Heart right ventricle (tissue), 16 donors: ENCODE data around the gene SLC1A3. TPM values are rescaled to one million over a fixed set of nuclear protein-coding genes. Genes with fewer than 3 reads are reported as not detected.
"Not testable (repeated sequence)": the region's sequence is repeated elsewhere in the genome, so short reads cannot be mapped to it uniquely, and the experiment has no call there.

Experiments
- ATAC-seq, 8 donors: fragments of 200-7000 bp; cut with Tn5 transposase; one replicate each; pipeline ENCODE4 v1.9.1; 2020; ENCODE audit warnings: mild to moderate bottlenecking in 8 of 8, moderate library complexity in 8 of 8, moderate number of reproducible peaks in 1 of 8
- DNase-seq, 2 donors: peaks; one replicate each; pipeline ENCODE4 v3.0.0-alpha.2; 2020
- H3K27ac ChIP-seq, 10 donors: fragments of 200-600 bp; sonication (generic) in 2 of 10; one replicate each; pipeline versions ENCODE4 v1.5.0 to v1.8.0; 2020 to 2022; ENCODE audit warnings: mild to moderate bottlenecking in 3 of 10
- H3K27me3 ChIP-seq, 7 donors: fragments of 200-600 bp; one replicate each; pipeline ENCODE4 v1.8.0; 2021 to 2022; ENCODE audit warnings: mild to moderate bottlenecking in 2 of 7
- H3K36me3 ChIP-seq, 9 donors: fragments of 200-600 bp; sonication (generic) in 1 of 9; one replicate each; pipeline versions ENCODE4 v1.5.0 to v1.8.0; 2020 to 2022; ENCODE audit warnings: mild to moderate bottlenecking in 2 of 9
- H3K4me1 ChIP-seq, 9 donors: fragments of 200-600 bp; sonication (generic) in 1 of 9; one replicate each; pipeline versions ENCODE4 v1.5.0 to v1.8.0; 2020 to 2022; ENCODE audit warnings: mild to moderate bottlenecking in 4 of 9
- H3K4me3 ChIP-seq, 10 donors: fragments of 200-600 bp; sonication (generic) in 2 of 10; one replicate each; pipeline versions ENCODE4 v1.5.0 to v1.8.0; 2020 to 2022; ENCODE audit warnings: mild to moderate bottlenecking in 7 of 10, moderate library complexity in 2 of 10
- H3K9me3 ChIP-seq, 11 donors: fragments of 200-600 bp in 10 of 11; sonication (generic) in 2 of 11; one replicate each; pipeline versions ENCODE4 v1.5.0 to v1.8.0; 2013 to 2022; ENCODE audit warnings: mild to moderate bottlenecking in 2 of 11, control low read depth in 1 of 11, moderate library complexity in 1 of 11
- CTCF ChIP-seq, 9 donors: fragments of 200-600 bp; sonication (generic) in 2 of 9; IDR thresholded peaks; one replicate each; pipeline versions ENCODE4 v1.5.0 to v1.8.0; 2021 to 2022; ENCODE audit warnings: antibody characterized with exemption in 9 of 9, mild to moderate bottlenecking in 5 of 9, moderate library complexity in 1 of 9
- WGBS, 2 donors: extraction: QIAGEN DNeasy Blood & Tissue Kit; methylation state at CpG; one replicate each; pipeline ENCODE4 v1.1.7; 2013; ENCODE audit warnings: inconsistent platforms in 1 of 2; 5-methylcytosine and 5-hydroxymethylcytosine counted together
- intact Hi-C, 10 donors: fragments of 100-400 bp; cut with DNase I; formaldehyde crosslinking; loops; one replicate each; pipeline versions ENCODE4 v1.11.1 to v1.14.2; 2022
- polyA plus RNA-seq, 2 donors: library from polyadenylated mRNA; stranded (reverse); fragments of 200-250 nt; gene quantifications; one replicate each; pipeline ENCODE4 v1.2.3, GENCODE V29; 2013
- total RNA-seq, 10 donors: library from RNA; stranded (reverse); fragmentation: NEBNext Ultra II Directional in 3 of 10; extraction: Animal tissue kit (Norgen Biotek cat#: 25700) in 3 of 10; gene quantifications; one replicate each; pipeline versions ENCODE4 v1.2.1 to v1.2.4, GENCODE V29; 2021 to 2023
- donor health status: Arrhythmogenic right ventricular cardiomyopathy.
- donor health status: ischemic (EF 13 %, LVEDD 7.1; RV severe dilation, severe dysfunction).
- donor health status: healthy with polysubstance abuse.
- donor health status: DM: no; HTN: yes; CAD: no.
- donor health status: DM: no; HTN: no; CAD: no.
- donor health status: ischemic (EF 25% LVEDD 6.9; RV normal size, moderate dysfunction).
- donor health status: ischemic (EF 25% LVEDD 5.7; RV mildly dilated, moderate dysfunction).
- donor health status: healthy.
- donor health status: DM: yes; HTN: yes; CAD: no.
- donor health status: Ischemic cardiomyopathy.
- donor health status: ischemic (EF 35%, LVEDD 5.7; RV mildly dilated, moderate dysfunction).
- donor health status: nonischemic (EF 11% LVEDD 7.7; RV severe dilation, severe dysfunction).
- donor health status: DM: yes; HTN: yes; CAD: no.
- donor health status: PGD.
- donor health status: ischemic (EF 29% LVEDD 5.4; RV normal size, mild dysfunction).
- donor health status: nonischemic (EF 23%, LVEDD 6.1; RV moderate dilation, normal function).

SLC1A3 gene
- total and polyA plus RNA-seq, 12 donors, result 39.5 to 83.6 (median 58.5) TPM

GRCh38 chr5:36643162-36643561 is 36.8 kb downstream of the SLC1A3 start:
- H3K36me3 ChIP-seq, result peaks cover 0 to 10% (median 0%) of the 10 kb centered on the region in 9 donors
- H3K27me3 ChIP-seq, result no peaks in the 10 kb centered on the region
- intact Hi-C loops, result no loop called here
- no peak for TF ChIP-seq CTCF (IDR thresholded peaks at IDR 0.05)
- H3K4me1 ChIP-seq, result peaks cover 0 to 34% (median 15%) of the 10 kb centered on the region in 9 donors
- 92 to 96% methylated on average over 1 of the region's 1 CpG for WGBS, 2 donors
- H3K4me3 ChIP-seq, result no peak overlapping the region
- DNase-seq (no peak), ATAC-seq (no peak)
- no peak overlapping the region for H3K27ac ChIP-seq
- no peaks in the 10 kb centered on the region for H3K9me3 ChIP-seq

- H3K27ac ChIP-seq, H3K9me3 ChIP-seq, H3K36me3 ChIP-seq, intact Hi-C loops, H3K27me3 ChIP-seq, ATAC-seq, DNase-seq, H3K4me3 ChIP-seq: not testable (repeated sequence)
- 78 to 82% methylated on average over 5 of the region's 5 CpGs for WGBS, 2 donors
- peaks cover 0 to 34% (median 12%) of the 10 kb centered on the region in 9 donors for H3K4me1 ChIP-seq
Measured at GRCh38 chr5:36643841-36644240, 37.4 kb downstream of the SLC1A3 start.

- intact Hi-C loops, result no loop called here
- H3K9me3 ChIP-seq, result no peaks in the 10 kb centered on the region
- H3K4me1 ChIP-seq, result peaks cover 0 to 34% (median 12%) of the 10 kb centered on the region in 9 donors
- TF ChIP-seq CTCF (IDR thresholded peaks at IDR 0.05), result no peak
- H3K4me3 ChIP-seq, result no peak overlapping the region
- no peak for DNase-seq
- no peaks in the 10 kb centered on the region for H3K27me3 ChIP-seq
- no peak for ATAC-seq
- no peaks in the 10 kb centered on the region for H3K36me3 ChIP-seq
- WGBS, 2 donors, result 84 to 87% methylated on average over 3 of the region's 3 CpGs
- H3K27ac ChIP-seq, result peak overlapping the region in 2 of 10 donors; percentile 36 to 80
Measured at GRCh38 chr5:36644727-36645126, 38.3 kb downstream of the SLC1A3 start.

GRCh38 chr5:36646100-36646499 is 39.7 kb downstream of the SLC1A3 start:
- no peaks in the 10 kb centered on the region for H3K9me3 ChIP-seq
- no peak for DNase-seq
- TF ChIP-seq CTCF (IDR thresholded peaks at IDR 0.05), result no peak
- H3K4me1 ChIP-seq, result peaks cover 0 to 36% (median 11%) of the 10 kb centered on the region in 9 donors
- WGBS, 2 donors, result 39 to 40% methylated on average over 3 of the region's 3 CpGs
- no peaks in the 10 kb centered on the region for H3K36me3 ChIP-seq
- H3K27me3 ChIP-seq, result no peaks in the 10 kb centered on the region
- intact Hi-C loops, result no loop called here
- no peak for ATAC-seq
- H3K4me3 ChIP-seq, result no peak overlapping the region
- peak overlapping the region in 8 of 10 donors; percentile 29 to 80 (median 62) for H3K27ac ChIP-seq

GRCh38 chr5:36646507-36647023 is 40.2 kb downstream of the SLC1A3 start:
- Histone ChIP-seq H3K9me3 (no peaks in the 10 kb centered on the region), H3K27ac (peak overlapping the region; percentile 2 to 80 (median 52)), H3K27me3 (no peaks in the 10 kb centered on the region), H3K4me1 (peaks cover 0 to 38% (median 10%) of the 10 kb centered on the region in 9 donors), H3K4me3 (no peak overlapping the region), H3K36me3 (no peaks in the 10 kb centered on the region)
- ATAC-seq (peak in 5 of 8 donors; percentile 36 to 61 (median 50)), DNase-seq (peak in 1 of 2 donors; percentile 22)
- intact Hi-C loops, result no loop called here
- TF ChIP-seq CTCF (IDR thresholded peaks at IDR 0.05), result no peak
- 72 to 76% methylated on average over 3 of the region's 3 CpGs for WGBS, 2 donors
